A549 (cell line): ENCODE data around the gene HOXB7. TPM values are rescaled to one million over a fixed set of nuclear protein-coding genes. Genes with fewer than 3 reads are reported as not detected.

Experiments
- ATAC-seq, 2 experiments: fragments of 200-7000 bp in 1 of 2; fragments of >200 bp in 1 of 2; cut with Nextera tagmentation in 1 of 2; cut with Tn5 transposase in 1 of 2; 3 replicates each; pipeline versions ENCODE4 v1.8.0 to v1.9.1; 2018 to 2020; ENCODE audit warnings: mild to moderate bottlenecking in 1 of 2, moderate library complexity in 1 of 2
- CTCF ChIA-PET: fragments of 300-600 bp; sonication (Branson Sonifier 250); formaldehyde crosslinking; extraction: SDS; loops from one replicate; lab custom pipeline; 2021; ENCODE audit warnings: antibody characterized with exemption, inconsistent platforms; lab: Yijun Ruan, JAX
- POLR2A ChIA-PET: fragments of 350-600 bp; formaldehyde crosslinking; extraction: SDS; loops from one replicate; lab custom pipeline; 2021; ENCODE audit warnings: antibody characterized with exemption, inconsistent platforms; lab: Yijun Ruan, JAX
- DNase-seq, 2 experiments: peaks; one replicate each; pipeline versions ENCODE4 v3.0.0 to v3.0.0-alpha.2; 2011 to 2016; ENCODE audit warnings: low read depth in 1 of 2, low spot score in 1 of 2
- FAIRE-seq: peaks from 2 replicates; lab custom pipeline; 2011; peaks lifted over from hg19 to GRCh38; lab: Jason Lieb, UNC
- H3K27ac ChIP-seq, 2 experiments: fragments of >200 bp; sonication (Bioruptor Twin); formaldehyde crosslinking; 3 replicates each; pipeline ENCODE4 v1.5.1; 2016 to 2017
- H3K4me1 ChIP-seq: fragments of >200 bp; sonication (Bioruptor Twin); formaldehyde crosslinking; 3 replicates; pipeline ENCODE4 v1.6.1; 2016
- H3K4me2 ChIP-seq: fragments of >200 bp; sonication (Bioruptor Twin); formaldehyde crosslinking; 3 replicates; pipeline ENCODE4 v1.6.1; 2016
- H3K4me3 ChIP-seq: fragments of >200 bp; sonication (Bioruptor Twin); formaldehyde crosslinking; 3 replicates; pipeline ENCODE4 v1.5.1; 2016
- H3K9me3 ChIP-seq: fragments of >200 bp; sonication (Bioruptor Twin); formaldehyde crosslinking; 3 replicates; pipeline ENCODE4 v1.6.1; 2016
- BHLHE40 ChIP-seq: IDR thresholded peaks from 2 replicates; pipeline ENCODE4 v1.6.1; 2012; ENCODE audit warnings: low read depth, low read length, inconsistent platforms
- CTCF ChIP-seq: fragments of >200 bp; sonication (Bioruptor Twin); formaldehyde crosslinking; IDR thresholded peaks from 3 replicates; pipeline ENCODE4 v1.5.1; 2016
- EHF ChIP-seq: fragments of 250-450 bp; sonication (Bioruptor Pico); IDR thresholded peaks from 2 replicates; pipeline ENCODE4 v1.5.0; 2020; ENCODE audit warnings: mild to moderate bottlenecking
- EHMT2 ChIP-seq: fragments of 200-600 bp; sonication (generic); IDR thresholded peaks from 2 replicates; pipeline ENCODE4 v1.6.1; 2016; ENCODE audit warnings: antibody characterized with exemption, low read depth, mild to moderate bottlenecking, moderate library complexity
- EP300 ChIP-seq, 2 experiments: fragments of >200 bp; sonication (Bioruptor Twin); formaldehyde crosslinking; IDR thresholded peaks; 2 replicates in 1 of 2; 3 replicates in 1 of 2; pipeline ENCODE4 v1.6.1; 2016 to 2017
- FOXS1 ChIP-seq: fragments of 250-450 bp; sonication (Bioruptor Pico); IDR thresholded peaks from 2 replicates; pipeline ENCODE4 v1.5.0; 2020; ENCODE audit warnings: mild to moderate bottlenecking, moderate library complexity
- HOXB13 ChIP-seq: fragments of 250-450 bp; sonication (Bioruptor Pico); IDR thresholded peaks from 2 replicates; pipeline ENCODE4 v1.5.0; 2020; ENCODE audit warnings: low read depth, mild to moderate bottlenecking, moderate library complexity
- HOXB5 ChIP-seq: fragments of 250-450 bp; sonication (Bioruptor Pico); IDR thresholded peaks from 2 replicates; pipeline ENCODE4 v1.5.0; 2020; ENCODE audit warnings: mild to moderate bottlenecking, moderate library complexity
- KDM5A ChIP-seq: fragments of 200-600 bp; sonication (generic); IDR thresholded peaks from 2 replicates; pipeline ENCODE4 v1.6.1; 2016; ENCODE audit warnings: antibody characterized with exemption, mild to moderate bottlenecking
- MAX ChIP-seq: IDR thresholded peaks from 2 replicates; pipeline ENCODE4 v1.6.1; 2012
- MAZ ChIP-seq: fragments of 150-350 bp; IDR thresholded peaks from 2 replicates; pipeline ENCODE4 v1.6.1; 2014; ENCODE audit warnings: antibody characterized with exemption, low read depth, low read length, borderline replicate concordance
- PBX3 ChIP-seq: IDR thresholded peaks from 2 replicates; pipeline ENCODE4 v1.6.1; 2012
- RAD21 ChIP-seq, 2 experiments: fragments of >200 bp in 1 of 2; sonication (Bioruptor Twin) in 1 of 2; formaldehyde crosslinking in 1 of 2; IDR thresholded peaks in 1 of 2; conservative IDR thresholded peaks in 1 of 2; 2 replicates in 1 of 2; 3 replicates in 1 of 2; pipeline ENCODE4 v1.6.1; 2012 to 2018; ENCODE audit warnings: inconsistent platforms in 1 of 2
- RNF2 ChIP-seq: fragments of 200-600 bp; sonication (generic); IDR thresholded peaks from 2 replicates; pipeline ENCODE4 v1.6.1; 2016; ENCODE audit warnings: low read depth, mild to moderate bottlenecking, antibody characterized with exemption, moderate library complexity, borderline replicate concordance
- SMC3 ChIP-seq: fragments of >200 bp; sonication (Bioruptor Twin); formaldehyde crosslinking; IDR thresholded peaks from 3 replicates; pipeline ENCODE4 v1.6.1; 2018; ENCODE audit warnings: inconsistent platforms
- SREBF2 ChIP-seq: fragments of 450-650 bp; IDR thresholded peaks from 2 replicates; pipeline ENCODE4 v1.6.1; 2014; ENCODE audit warnings: mild to moderate bottlenecking, moderate library complexity
- ZFP36 ChIP-seq: fragments of 450-650 bp; IDR thresholded peaks from 2 replicates; pipeline ENCODE4 v1.6.1; 2014; ENCODE audit warnings: borderline replicate concordance; ENCODE audit not compliant: partially characterized antibody
- WGBS: methylation state at CpG from one replicate; pipeline ENCODE4 v1.1.6; 2017; ENCODE audit errors: missing lambda C conversion rate; 5-methylcytosine and 5-hydroxymethylcytosine counted together
- polyA plus RNA-seq, 4 experiments: library from polyadenylated mRNA; depleted of rRNA in 3 of 4; stranded (reverse); fragments of >200 nt; fragmentation: RNase III in 1 of 4; extraction: RNeasy Plus Mini Kit Qiagen cat#74134 plus additional on column Dnase treatment in 1 of 4; gene quantifications; 2 replicates in 3 of 4; 3 replicates in 1 of 4; pipeline ENCODE4 v1.2.3, GENCODE V29; 2011 to 2017

The HOXB7 gene
- polyA plus RNA-seq, 2 of the 4 experiments (the other 2 are of a cell fraction), result 22.3 to 32.3 TPM

- POLR2A ChIA-PET, result no interaction called here
- TF ChIP-seq FOXS1 (CRISPR knock-in tag), result no peak
- TF ChIP-seq BHLHE40, result no peak
- no peak for TF ChIP-seq MAX
- no peak for TF ChIP-seq MAZ
These were observed 18.2 kb downstream of the HOXB7 start for GRCh38 chr17:48592577-48592976.

DNA sequence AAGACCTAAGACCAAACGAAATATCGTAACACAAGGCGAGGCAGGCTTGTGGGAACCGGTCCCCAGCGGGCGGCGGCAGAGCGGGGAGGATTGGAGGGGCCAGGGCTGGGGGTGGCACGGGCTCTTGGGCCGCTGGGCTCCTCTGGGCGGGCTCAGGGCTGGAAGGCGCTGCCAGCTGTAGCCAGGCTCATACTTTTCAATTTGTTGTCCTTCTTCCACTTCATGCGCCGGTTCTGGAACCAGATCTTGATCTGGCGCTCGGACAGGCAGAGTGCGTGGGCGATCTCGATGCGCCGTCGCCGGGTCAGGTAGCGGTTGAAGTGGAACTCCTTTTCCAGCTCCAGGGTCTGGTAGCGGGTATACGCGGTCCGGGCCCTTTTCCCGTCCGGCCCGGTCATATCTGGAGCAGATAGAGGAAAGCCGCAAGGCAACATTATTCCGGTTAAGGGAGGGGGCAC, 18.7 kb downstream of the HOXB7 start:
- 95% methylated on average over 33 of the region's 33 CpGs for WGBS

More at GRCh38 chr17:48592577-48592976, 18.2 kb downstream of the HOXB7 start:
- CTCF ChIA-PET, result interaction anchor here (0.7 to 5.9 kb wide), 38 partner anchors 16 to 567 kb away, joined by 3 to 64 read pairs (median 4); no protein-coding TSS in a partner anchor
- Histone ChIP-seq H3K4me1 (peaks cover 8% of the 10 kb centered on the region), H3K4me2 (no peak overlapping the region), H3K27ac (no peak overlapping the region), H3K4me3 (no peak overlapping the region), H3K9me3 (no peaks in the 10 kb centered on the region)
- FAIRE-seq, result no peak
- WGBS, result 90% methylated on average over 14 of the region's 14 CpGs
- ATAC-seq, result no peak
- DNase-seq, result no peak

DNA sequence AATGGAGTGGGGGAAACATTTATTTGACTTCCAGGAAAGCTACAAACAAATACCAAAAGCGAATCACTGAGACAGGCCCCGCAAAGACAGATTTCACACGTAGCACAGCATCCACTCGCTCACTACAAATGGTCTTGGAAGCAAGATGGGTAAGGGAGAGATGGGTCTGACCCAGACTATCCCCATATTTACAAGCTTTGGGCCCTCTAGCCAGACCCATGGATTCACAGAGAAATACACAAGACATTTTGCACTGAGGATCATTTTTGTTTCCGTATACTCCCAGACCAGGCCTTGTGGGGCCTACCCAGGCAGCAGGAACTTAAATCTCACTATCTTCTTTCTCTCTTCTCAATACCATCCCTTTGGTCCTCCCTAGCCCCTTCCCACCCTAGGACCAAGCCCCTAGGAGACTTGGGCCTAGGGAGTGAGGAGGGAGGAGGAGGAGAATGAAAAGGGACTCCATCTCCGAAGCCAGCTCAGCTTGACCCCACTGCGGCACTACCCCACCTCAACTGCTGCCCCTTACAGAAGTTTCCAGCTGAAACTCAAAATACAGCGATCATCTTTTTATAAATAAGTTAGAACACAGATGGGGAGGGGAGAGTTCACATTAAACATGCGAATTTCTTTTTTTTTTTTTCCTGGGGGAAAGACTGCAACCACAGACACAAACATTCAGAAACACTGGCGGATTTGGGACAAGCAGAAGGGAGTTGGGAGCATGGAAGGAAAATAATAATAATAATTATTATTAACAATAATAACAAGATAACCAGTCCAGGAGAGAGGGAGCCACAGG, 19.4 kb downstream of the HOXB7 start:
- peaks cover 16% of the 10 kb centered on the region for H3K4me1 ChIP-seq
- no peak for ATAC-seq
- H3K9me3 ChIP-seq, result no peaks in the 10 kb centered on the region
- no peak for DNase-seq
- POLR2A ChIA-PET, result no interaction called here
- H3K4me3 ChIP-seq, result no peak overlapping the region
- TF ChIP-seq HOXB5 (CRISPR knock-in tag), result peak; percentile 43; the same call in 1 of the 2 replicates
- no peak for TF ChIP-seq EHF (CRISPR knock-in tag)
- TF ChIP-seq, all 56 proteins: peak for 1
- WGBS, result 96% methylated on average over 10 of the region's 10 CpGs
- Histone ChIP-seq H3K4me2 (no peak overlapping the region), H3K27ac (no peak overlapping the region)
- CTCF ChIA-PET, result interaction anchor here (0.7 to 5.9 kb wide), 14 partner anchors 24 to 749 kb away, joined by 3 to 64 read pairs (median 4); no protein-coding TSS in a partner anchor
- no peak for FAIRE-seq

More for the DNA sequence above, 18.7 kb downstream of the HOXB7 start:
- Histone ChIP-seq H3K4me2 (no peak overlapping the region), H3K27ac (no peak overlapping the region), H3K4me1 (peaks cover 13% of the 10 kb centered on the region), H3K4me3 (no peak overlapping the region), H3K9me3 (no peaks in the 10 kb centered on the region)
- ChIA-PET CTCF (interaction anchor here (0.7 to 5.9 kb wide), 20 partner anchors 24 to 567 kb away, joined by 3 to 64 read pairs (median 7); no protein-coding TSS in a partner anchor), POLR2A (no interaction called here)
- DNase-seq (no peak), FAIRE-seq (no peak), ATAC-seq (no peak)
- TF ChIP-seq ZFP36 (no peak), HOXB13 (CRISPR knock-in tag) (no peak), PBX3 (no peak), RAD21 (conservative IDR thresholded peaks at IDR 0.05 in 1 of 2, IDR thresholded peaks at IDR 0.05 in 1 of 2) (no peak), SMC3 (no peak), RNF2 (no peak), EHMT2 (no peak), BHLHE40 (no peak), KDM5A (no peak), HOXB5 (CRISPR knock-in tag) (no peak; the same call in 1 of the 2 replicates), EP300 (IDR thresholded peaks at IDR 0.05) (no peak), SREBF2 (no peak), CTCF (no peak)
